AG04450 (cell line): Measurements from ENCODE around the gene TRPC1. TPM values are rescaled to one million over a fixed set of nuclear protein-coding genes. Genes with fewer than 3 reads are reported as not detected.

Experiments
- CTCF ChIA-PET: fragments of 300-600, 350-600 bp; formaldehyde crosslinking; extraction: SDS; loops from one replicate; lab custom pipeline; 2022; ENCODE audit warnings: antibody characterized with exemption, inconsistent platforms; lab: Charles Lee
- POLR2A ChIA-PET: fragments of 350-600 bp; formaldehyde crosslinking; extraction: SDS; loops from one replicate; lab custom pipeline; 2021; ENCODE audit warnings: antibody characterized with exemption, inconsistent platforms; lab: Yijun Ruan, JAX
- DNase-seq: peaks from one replicate; pipeline ENCODE4 v3.0.0-alpha.2; 2011; ENCODE audit warnings: low read depth, low spot score
- H3K27ac ChIP-seq: one replicate; pipeline ENCODE4 v1.5.1; 2012; ENCODE audit warnings: low read depth, low read length, control low read depth
- H3K27me3 ChIP-seq: one replicate; pipeline ENCODE4 v1.6.0; 2012; ENCODE audit warnings: low read length; ENCODE audit not compliant: control insufficient read depth, insufficient read depth
- H3K4me3 ChIP-seq: 2 replicates; pipeline ENCODE4 v1.5.1; 2011; ENCODE audit warnings: mild to moderate bottlenecking, low read depth, low read length, control low read depth
- H3K9me3 ChIP-seq: 2 replicates; pipeline ENCODE4 v1.5.1; 2012; ENCODE audit warnings: low read length; ENCODE audit not compliant: control insufficient read depth, insufficient read depth
- CTCF ChIP-seq: IDR thresholded peaks from 2 replicates; pipeline ENCODE4 v1.5.1; 2011; ENCODE audit warnings: low read depth, low read length, control low read depth, inconsistent platforms
- polyA plus RNA-seq: library from polyadenylated mRNA; depleted of rRNA; stranded (reverse); fragments of >200 nt; gene quantifications from 2 replicates; pipeline ENCODE4 v1.2.3, GENCODE V29; 2011

TRPC1 gene
- polyA plus RNA-seq, 1 experiment: 9.9 TPM

GRCh38 chr3:142782616-142783015 lies 58.8 kb downstream of the TRPC1 start:
- Histone ChIP-seq H3K27me3 (no peaks in the 10 kb centered on the region), H3K4me3 (no peak overlapping the region), H3K27ac (no peak overlapping the region), H3K9me3 (no peaks in the 10 kb centered on the region)
- ChIA-PET CTCF (no interaction called here), POLR2A (no interaction called here)
- no peak for TF ChIP-seq CTCF
- no peak for DNase-seq

GRCh38 chr3:142784228-142784627 lies 60.4 kb downstream of the TRPC1 start:
- DNase-seq: no peak
- POLR2A ChIA-PET: no interaction called here
- Histone ChIP-seq H3K27ac (no peak overlapping the region), H3K27me3 (no peaks in the 10 kb centered on the region), H3K9me3 (no peaks in the 10 kb centered on the region), H3K4me3 (no peak overlapping the region)
- CTCF ChIA-PET: interaction anchor here (2.8 kb wide), 1 partner anchor 45 kb away, joined by 10 read pairs; no protein-coding TSS in a partner anchor
- no peak for TF ChIP-seq CTCF

GRCh38 chr3:142785996-142786395 lies 62.2 kb downstream of the TRPC1 start:
- ChIA-PET CTCF (interaction anchor here (2.8 kb wide), 1 partner anchor 43 kb away, joined by 10 read pairs; no protein-coding TSS in a partner anchor), POLR2A (no interaction called here)
- TF ChIP-seq CTCF: no peak
- Histone ChIP-seq H3K27me3 (no peaks in the 10 kb centered on the region), H3K27ac (no peak overlapping the region), H3K9me3 (no peaks in the 10 kb centered on the region), H3K4me3 (no peak overlapping the region)
- no peak for DNase-seq

GRCh38 chr3:142787719-142788118 lies 63.9 kb downstream of the TRPC1 start:
- Histone ChIP-seq H3K9me3 (no peaks in the 10 kb centered on the region), H3K27me3 (no peaks in the 10 kb centered on the region), H3K27ac (no peak overlapping the region), H3K4me3 (no peak overlapping the region)
- TF ChIP-seq CTCF: no peak
- POLR2A ChIA-PET: no interaction called here
- CTCF ChIA-PET: interaction anchor here (0.6 to 1.4 kb wide), 2 partner anchors 41 to 1186 kb away, joined by 3 read pairs; no protein-coding TSS in a partner anchor
- DNase-seq: no peak

GRCh38 chr3:142794508-142794907 lies 70.7 kb downstream of the TRPC1 start:
- no peak overlapping the region for H3K4me3 ChIP-seq
- ChIA-PET POLR2A (no interaction called here), CTCF (no interaction called here)
- no peak for DNase-seq
- no peak overlapping the region for H3K27ac ChIP-seq
- no peaks in the 10 kb centered on the region for H3K27me3 ChIP-seq
- no peak for TF ChIP-seq CTCF
- H3K9me3 ChIP-seq: no peaks in the 10 kb centered on the region
